GM12878 (cell line): ENCODE measurements around the gene SLC4A2. TPM values are rescaled to one million over a fixed set of nuclear protein-coding genes. Genes with fewer than 3 reads are reported as not detected.

Experiments
- EP300 ChIP-seq, 2 experiments: fragments of 150-350 bp in 1 of 2; IDR thresholded peaks; 2 replicates each; pipeline ENCODE4 v1.6.1; 2011 to 2012; ENCODE audit warnings: low read depth in 2 of 2, low read length in 2 of 2, borderline replicate concordance in 1 of 2, improper control_type of control experiment in 1 of 2, inconsistent platforms in 1 of 2; ENCODE audit not compliant: control insufficient read depth in 1 of 2
- ETV6 ChIP-seq, 2 experiments: fragments of 450-650 bp in 1 of 2; IDR thresholded peaks in 1 of 2; conservative IDR thresholded peaks in 1 of 2; 2 replicates each; pipeline ENCODE4 v1.6.1; 2014; ENCODE audit warnings: antibody characterized with exemption in 1 of 2, borderline replicate concordance in 1 of 2, low read depth in 1 of 2, mild to moderate bottlenecking in 1 of 2, moderate library complexity in 1 of 2
- MXI1 ChIP-seq: fragments of 150-350 bp; IDR thresholded peaks from 2 replicates; pipeline ENCODE4 v1.6.1; 2011; ENCODE audit warnings: low read depth, mild to moderate bottlenecking, inconsistent platforms, low read length, improper control_type of control experiment
- NRF1 ChIP-seq: conservative IDR thresholded peaks from 2 replicates; pipeline ENCODE4 v1.6.1; 2011; ENCODE audit warnings: mild to moderate bottlenecking, low read depth, low read length, improper control_type of control experiment
- polyA plus RNA-seq, 11 experiments: library from polyadenylated mRNA; depleted of rRNA in 4 of 11; unstranded in 6 of 11; stranded (reverse) in 5 of 11; fragments of >200 nt; fragmentation: Nextera tagmentation in 4 of 11; fragmentation: Illumina TruSeq in 1 of 11; extraction: Ambion mirVana in 4 of 11; extraction: Trizol in 1 of 11; gene quantifications; 1 replicate in 1 of 11; 2 replicates in 10 of 11; pipeline versions ENCODE4 v1.2.1 to v1.2.3, GENCODE V29; 2011 to 2016; ENCODE audit warnings: inconsistent platforms in 2 of 11, missing spikeins in 2 of 11, low read depth in 1 of 11
- total RNA-seq, 4 experiments: library from RNA; depleted of rRNA in 3 of 4; stranded (reverse); fragments of >200 nt in 3 of 4; fragmentation: Illumina TruSeq in 1 of 4; extraction: Trizol in 1 of 4; gene quantifications; 2 replicates each; pipeline versions ENCODE4 v1.2.1 to v1.2.3, GENCODE V29; 2013 to 2021
- TF ChIP-seq, protein P1 (sequence below): fragments of 450-650 bp; IDR thresholded peaks from 2 replicates; pipeline ENCODE4 v1.6.1; 2017; ENCODE audit warnings: mild to moderate bottlenecking, low read depth, inconsistent platforms; ENCODE audit not compliant: poor library complexity, severe bottlenecking
- TF ChIP-seq, protein P2 (sequence below), 3 experiments: IDR thresholded peaks in 2 of 3; conservative IDR thresholded peaks in 1 of 3; 2 replicates each; pipeline ENCODE4 v1.5.1; 2011; ENCODE audit warnings: low read depth in 3 of 3, low read length in 3 of 3, mild to moderate bottlenecking in 3 of 3, control low read depth in 2 of 3, moderate library complexity in 2 of 3, inconsistent platforms in 1 of 3, mixed read lengths in 1 of 3; ENCODE audit not compliant: control insufficient read depth in 2 of 3, insufficient read depth in 1 of 3; ENCODE audit errors: extremely low read depth in 1 of 3

Gene SLC4A2
- total and polyA plus RNA-seq, 10 of the 15 experiments (the other 5 are each of a cell fraction or from before 2014, with no cell fraction given) = 2.7 to 78.6 (median 30.1) TPM

DNA sequence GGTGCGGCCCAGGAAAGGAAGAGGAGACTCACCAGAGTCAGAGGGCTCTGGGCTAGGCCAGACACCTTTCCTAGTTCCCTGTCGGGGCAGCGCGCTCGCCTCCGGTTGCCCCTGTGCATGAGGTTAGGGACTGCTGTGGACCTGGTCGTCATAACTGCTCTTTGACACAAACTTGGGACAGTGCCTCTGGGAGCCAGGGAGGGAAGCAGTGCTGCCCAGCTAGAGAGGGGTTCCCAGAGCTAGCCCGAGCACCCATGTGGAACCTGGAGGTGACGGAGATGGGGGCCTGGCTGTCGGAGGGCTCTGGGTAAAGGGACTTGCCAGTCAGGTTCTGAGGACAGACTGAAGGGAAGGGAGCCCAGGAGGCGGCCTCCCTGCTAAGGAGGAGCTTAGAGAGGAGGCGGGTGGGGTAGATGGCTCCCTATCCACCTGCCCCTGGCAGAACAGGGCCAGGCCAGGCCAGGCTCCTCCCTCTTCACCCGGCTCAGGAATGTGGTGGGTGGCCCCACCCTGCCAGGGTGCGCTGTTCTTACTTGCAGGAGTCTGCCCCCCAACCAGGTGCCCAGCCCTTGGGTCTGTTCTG lies 56.5 kb downstream of the SLC4A2 start (continued):
- TF ChIP-seq, protein P1, sequence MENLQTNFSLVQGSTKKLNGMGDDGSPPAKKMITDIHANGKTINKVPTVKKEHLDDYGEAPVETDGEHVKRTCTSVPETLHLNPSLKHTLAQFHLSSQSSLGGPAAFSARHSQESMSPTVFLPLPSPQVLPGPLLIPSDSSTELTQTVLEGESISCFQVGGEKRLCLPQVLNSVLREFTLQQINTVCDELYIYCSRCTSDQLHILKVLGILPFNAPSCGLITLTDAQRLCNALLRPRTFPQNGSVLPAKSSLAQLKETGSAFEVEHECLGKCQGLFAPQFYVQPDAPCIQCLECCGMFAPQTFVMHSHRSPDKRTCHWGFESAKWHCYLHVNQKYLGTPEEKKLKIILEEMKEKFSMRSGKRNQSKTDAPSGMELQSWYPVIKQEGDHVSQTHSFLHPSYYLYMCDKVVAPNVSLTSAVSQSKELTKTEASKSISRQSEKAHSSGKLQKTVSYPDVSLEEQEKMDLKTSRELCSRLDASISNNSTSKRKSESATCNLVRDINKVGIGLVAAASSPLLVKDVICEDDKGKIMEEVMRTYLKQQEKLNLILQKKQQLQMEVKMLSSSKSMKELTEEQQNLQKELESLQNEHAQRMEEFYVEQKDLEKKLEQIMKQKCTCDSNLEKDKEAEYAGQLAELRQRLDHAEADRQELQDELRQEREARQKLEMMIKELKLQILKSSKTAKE = no peak
- TF ChIP-seq ETV6 (conservative IDR thresholded peaks at IDR 0.05 in 1 of 2, IDR thresholded peaks at IDR 0.05 in 1 of 2; ENCODE audit: borderline replicate concordance in 1 of 2, low read depth in 1 of 2) (no peak), MXI1 (no peak), EP300 (IDR thresholded peaks at IDR 0.05; ENCODE audit: borderline replicate concordance in 1 of 2, control insufficient read depth in 1 of 2, low read depth in 2 of 2, low read length in 2 of 2) (no peak), NRF1 (no peak)
- TF ChIP-seq, protein P2, sequence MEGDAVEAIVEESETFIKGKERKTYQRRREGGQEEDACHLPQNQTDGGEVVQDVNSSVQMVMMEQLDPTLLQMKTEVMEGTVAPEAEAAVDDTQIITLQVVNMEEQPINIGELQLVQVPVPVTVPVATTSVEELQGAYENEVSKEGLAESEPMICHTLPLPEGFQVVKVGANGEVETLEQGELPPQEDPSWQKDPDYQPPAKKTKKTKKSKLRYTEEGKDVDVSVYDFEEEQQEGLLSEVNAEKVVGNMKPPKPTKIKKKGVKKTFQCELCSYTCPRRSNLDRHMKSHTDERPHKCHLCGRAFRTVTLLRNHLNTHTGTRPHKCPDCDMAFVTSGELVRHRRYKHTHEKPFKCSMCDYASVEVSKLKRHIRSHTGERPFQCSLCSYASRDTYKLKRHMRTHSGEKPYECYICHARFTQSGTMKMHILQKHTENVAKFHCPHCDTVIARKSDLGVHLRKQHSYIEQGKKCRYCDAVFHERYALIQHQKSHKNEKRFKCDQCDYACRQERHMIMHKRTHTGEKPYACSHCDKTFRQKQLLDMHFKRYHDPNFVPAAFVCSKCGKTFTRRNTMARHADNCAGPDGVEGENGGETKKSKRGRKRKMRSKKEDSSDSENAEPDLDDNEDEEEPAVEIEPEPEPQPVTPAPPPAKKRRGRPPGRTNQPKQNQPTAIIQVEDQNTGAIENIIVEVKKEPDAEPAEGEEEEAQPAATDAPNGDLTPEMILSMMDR (IDR thresholded peaks at IDR 0.05 in 2 of 3, conservative IDR thresholded peaks at IDR 0.05 in 1 of 3; ENCODE audit: control insufficient read depth in 2 of 3, extremely low read depth in 1 of 3, insufficient read depth in 1 of 3, low read depth in 3 of 3, low read length in 3 of 3) = no peak
